Stimulated activated CD4-positive, alpha-beta T cell treated with anti-CD3 and anti-CD28 coated beads, Interleukin-15, amount 100 ng/mL, for 48 hours (primary cell): Measurements from ENCODE around the gene ARID1B.

Source experiments
- DNase-seq, 2 donors: peaks; one replicate each; pipeline ENCODE4 v3.0.0-alpha.2; 2020; ENCODE audit warnings: low read depth in 2 of 2

ARID1B gene

GRCh38 chr6:156879186-156879585 is 102.0 kb downstream of the ARID1B start:
- no peak for DNase-seq

DNA sequence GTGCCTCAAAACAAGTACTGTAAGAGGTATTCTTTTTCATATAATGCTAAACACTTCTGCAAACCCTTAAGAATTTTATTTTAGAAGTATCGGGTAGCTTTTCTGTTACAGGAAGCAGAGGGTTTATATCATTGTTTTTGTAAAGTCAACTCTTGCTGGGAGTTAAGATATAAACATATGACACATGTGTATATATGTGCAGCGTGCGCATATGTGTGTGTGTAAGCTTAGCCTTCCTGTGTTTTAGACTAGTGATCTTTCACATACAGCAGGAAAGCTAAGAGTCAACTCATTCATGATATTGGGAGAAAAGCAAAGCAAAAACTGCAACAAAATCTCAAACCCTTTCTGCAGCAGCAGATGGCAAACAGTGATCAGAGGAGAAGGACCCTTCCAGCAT is 102.4 kb downstream of the ARID1B start:
- DNase-seq: no peak

- DNase-seq: no peak
These were observed 103.7 kb downstream of the ARID1B start for GRCh38 chr6:156880913-156881312.

DNA sequence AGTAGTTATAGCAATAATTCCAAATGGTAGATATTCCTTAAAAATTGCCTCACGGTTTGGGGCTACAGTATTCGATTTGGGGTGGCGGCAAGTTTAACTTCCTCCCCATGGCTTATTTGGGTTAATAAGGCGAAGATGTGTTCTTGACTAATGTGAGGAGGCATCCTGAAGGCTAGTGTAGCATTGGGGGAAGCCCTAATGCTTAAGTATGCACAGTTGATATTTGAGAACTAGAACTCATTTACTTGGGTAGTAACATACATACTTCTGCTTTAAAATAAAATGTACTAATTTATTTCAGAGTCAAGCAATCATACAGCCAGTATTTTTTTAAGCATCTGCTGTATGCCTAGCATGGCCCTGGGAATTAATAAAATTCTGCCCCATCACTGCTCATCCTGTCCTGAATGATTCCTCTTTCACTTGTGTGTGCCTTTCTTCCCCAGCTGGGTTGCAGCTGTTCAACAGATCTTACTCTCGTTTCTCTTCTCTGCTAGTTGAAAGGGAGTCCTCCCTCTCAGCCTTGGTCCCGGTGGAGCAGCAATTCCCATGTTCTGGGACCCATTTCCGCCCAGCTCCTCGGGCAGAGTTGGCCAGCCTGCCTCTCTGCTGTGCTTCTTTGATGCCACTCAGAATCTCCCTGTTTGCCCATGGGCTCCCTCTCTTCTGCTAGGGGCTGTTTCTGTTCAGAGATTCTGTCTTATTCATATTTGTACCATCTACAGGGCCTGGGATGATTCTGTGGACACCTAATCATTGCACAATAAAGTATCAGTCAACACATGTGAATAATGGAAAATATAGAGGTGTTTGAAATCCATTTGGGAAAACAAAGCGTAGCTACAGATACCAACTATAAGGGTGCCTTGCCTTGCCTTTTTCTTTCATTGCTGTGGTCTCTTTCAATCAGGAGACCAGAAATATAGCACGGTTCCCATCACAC is 104.8 kb downstream of the ARID1B start:
- DNase-seq: no peak

DNA sequence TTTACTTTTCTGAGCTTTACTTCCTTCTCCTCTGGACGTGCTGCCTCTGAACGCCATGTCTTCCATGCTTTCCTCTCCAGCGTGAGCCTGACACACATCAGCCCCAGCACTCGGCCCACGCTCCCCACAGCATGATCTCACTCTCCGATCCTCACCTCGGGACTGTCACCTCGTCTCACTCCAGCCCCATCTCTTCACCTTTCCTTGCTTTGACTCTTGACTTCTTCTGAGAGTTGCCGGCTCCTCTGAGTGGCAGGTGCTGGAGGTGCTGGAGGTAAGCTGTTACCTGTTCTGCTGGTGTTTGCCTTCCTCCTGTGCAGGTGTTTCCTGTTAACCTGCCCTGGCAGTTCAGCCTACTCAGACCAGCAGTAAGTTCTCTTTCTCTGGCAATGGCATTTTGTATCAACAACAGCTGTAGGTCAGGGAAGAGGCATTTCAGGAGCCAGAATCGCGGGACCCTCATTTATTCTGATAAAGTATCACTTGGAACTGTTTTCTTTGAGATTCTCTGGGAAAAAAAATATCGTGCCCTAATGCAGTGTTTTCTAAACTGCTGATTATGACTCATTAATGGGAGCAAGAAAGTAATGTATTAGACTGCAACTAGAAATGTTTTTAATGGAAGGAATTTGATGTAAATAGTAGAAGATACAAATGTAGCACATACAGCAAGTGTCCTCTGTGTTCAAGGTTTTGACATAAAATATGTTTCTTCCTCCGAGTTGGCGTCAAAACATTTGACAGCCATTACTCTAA is 106.5 kb downstream of the ARID1B start:
- DNase-seq: no peak

DNA sequence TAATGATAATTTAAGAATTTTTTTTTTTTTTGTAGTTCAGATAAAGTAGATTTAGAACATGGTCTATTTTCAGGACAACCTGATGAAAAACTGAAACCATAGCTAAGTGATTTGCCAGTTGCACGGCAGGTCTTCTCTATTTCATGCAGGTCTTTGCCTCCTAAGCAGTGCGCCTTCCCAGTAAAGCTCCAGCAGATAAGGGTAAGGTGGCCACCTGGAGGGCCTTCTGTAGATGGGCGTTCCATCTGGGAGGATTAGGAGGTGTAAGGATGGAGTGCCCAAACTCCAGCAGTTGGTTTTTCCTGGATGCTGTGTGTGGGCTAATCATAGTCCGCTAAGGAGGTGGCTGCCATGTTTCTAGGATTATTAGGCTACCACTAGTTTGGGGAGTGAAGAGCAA is 107.1 kb downstream of the ARID1B start:
- DNase-seq: no peak

GRCh38 chr6:156885562-156885961 is 108.4 kb downstream of the ARID1B start:
- no peak for DNase-seq

DNA sequence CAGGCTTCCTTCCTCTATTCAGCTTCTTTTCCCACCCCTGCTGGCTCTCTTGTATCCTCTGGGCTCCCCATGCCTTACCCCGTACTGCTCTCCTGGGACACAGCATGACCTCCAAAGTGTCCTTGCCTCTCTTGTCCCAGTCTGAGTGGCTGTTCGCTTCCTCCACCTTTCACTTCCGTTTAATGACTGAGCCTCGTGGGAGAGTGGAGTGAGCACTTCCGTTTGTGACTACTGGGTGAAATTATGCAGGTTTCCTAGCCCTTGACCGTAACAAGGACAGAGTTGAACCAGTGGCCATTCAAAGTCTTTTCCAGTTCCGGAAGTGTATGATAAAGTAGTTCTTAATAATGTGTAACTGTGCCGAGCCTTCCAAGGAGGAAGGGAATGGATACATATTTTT is 109.2 kb downstream of the ARID1B start:
- no peak for DNase-seq

DNA sequence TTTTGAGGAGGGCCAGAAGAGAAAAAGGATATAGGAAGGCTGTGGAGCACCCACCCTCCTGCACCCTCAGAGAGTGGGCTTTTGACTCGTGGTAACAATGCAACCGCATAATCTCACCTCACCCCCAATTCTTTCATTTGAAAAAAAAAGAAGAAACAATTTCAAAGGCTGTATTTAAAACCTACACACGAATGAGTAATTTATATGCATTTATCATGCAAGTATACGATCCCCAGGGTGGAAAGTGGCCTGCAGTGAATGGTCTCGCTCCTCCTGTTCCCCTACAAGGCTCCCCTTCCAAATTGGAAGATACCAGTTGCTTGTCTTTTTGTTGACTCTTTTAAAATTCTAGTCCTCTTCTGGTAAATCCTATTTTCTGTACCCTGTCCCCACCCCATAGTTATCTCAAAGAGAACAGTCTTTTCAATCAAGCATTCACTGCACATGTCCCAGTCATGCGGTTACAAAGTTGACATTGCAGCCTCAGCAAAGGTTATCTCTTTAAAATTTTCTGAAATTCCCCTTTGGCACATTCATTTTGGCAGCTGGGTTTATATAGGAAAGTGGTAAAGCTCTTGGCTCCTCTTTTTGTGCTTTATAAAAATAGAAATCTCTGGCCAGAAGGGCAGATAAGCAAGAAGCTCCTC is 110.6 kb downstream of the ARID1B start:
- DNase-seq: no peak

DNA sequence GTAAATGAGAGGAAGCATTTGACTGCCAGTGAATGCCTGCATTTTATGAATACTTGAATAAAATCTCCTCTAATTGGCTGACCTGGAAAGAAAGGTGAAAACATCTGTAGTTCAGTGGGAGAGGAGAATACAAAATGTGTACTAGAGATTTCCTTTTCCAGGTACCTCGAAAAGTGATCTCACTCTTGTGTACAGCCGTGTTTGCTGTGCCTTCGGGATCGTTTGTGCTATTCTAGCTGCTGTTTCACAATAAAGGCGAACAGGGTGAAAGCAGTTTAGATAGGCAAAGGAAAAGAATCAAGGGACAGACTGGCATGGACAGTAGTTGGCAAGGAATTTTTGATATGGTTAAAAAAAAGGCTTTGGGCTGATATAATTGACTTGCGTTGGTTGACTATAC is 112.3 kb downstream of the ARID1B start:
- no peak for DNase-seq

GRCh38 chr6:156889986-156890385 is 112.8 kb downstream of the ARID1B start:
- no peak for DNase-seq

GRCh38 chr6:156890627-156891314 is 113.6 kb downstream of the ARID1B start:
- DNase-seq: no peak

- no peak for DNase-seq
These were observed 120.8 kb downstream of the ARID1B start for GRCh38 chr6:156897907-156898531.

DNA sequence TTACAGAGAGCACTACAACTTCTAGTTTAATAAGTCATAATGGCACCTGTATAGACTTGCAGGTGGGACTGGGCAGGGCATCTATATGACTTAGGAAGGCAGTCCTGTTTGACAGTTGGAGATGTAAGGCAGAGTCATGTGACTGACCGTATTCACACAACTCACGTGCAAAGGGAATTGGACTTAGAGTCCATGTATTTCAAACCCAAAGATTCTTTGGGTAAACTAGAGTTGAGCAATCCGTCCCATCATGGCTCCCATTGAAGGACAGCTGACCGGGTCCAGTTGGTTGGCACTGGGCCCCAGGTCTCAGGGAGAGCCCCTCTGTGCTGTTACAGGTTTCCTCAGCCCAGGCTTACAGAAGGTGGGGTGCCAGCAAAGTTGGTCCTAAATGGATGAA is 121.9 kb downstream of the ARID1B start:
- no peak for DNase-seq

GRCh38 chr6:156899532-156900135 is 122.5 kb downstream of the ARID1B start:
- no peak for DNase-seq

GRCh38 chr6:156900292-156900691 is 123.1 kb downstream of the ARID1B start:
- DNase-seq: no peak

DNA sequence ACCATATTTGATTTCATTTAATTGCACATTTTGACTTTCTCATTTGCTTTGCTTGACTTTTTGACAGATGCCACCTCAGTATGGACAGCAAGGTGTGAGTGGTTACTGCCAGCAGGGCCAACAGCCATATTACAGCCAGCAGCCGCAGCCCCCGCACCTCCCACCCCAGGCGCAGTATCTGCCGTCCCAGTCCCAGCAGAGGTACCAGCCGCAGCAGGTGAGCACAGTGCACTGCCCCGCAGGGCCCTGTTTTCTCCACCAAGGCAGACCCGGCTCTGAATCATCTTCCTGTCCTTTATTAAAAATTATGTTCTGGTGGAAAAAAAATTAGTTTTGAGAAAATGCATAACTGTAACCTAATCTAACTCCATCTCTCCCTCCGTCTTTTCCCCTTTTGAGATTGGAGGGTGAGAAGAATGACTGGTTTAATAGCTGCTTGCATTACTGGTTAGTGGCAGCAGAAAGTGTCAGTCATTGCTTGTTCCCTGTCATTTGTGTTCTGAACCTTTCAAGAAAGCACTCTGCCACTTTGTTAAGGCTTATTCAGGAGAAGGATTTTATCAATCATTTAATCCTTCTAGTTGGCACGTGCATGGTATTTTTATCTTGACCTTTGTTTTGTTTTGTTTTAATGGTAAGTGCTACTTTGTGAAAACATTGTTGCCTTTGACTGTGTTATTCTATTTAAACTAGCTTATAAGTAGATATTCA is 124.3 kb downstream of the ARID1B start:
- DNase-seq: no peak

- DNase-seq: no peak
These were observed 125.6 kb downstream of the ARID1B start for GRCh38 chr6:156902782-156903181.

DNA sequence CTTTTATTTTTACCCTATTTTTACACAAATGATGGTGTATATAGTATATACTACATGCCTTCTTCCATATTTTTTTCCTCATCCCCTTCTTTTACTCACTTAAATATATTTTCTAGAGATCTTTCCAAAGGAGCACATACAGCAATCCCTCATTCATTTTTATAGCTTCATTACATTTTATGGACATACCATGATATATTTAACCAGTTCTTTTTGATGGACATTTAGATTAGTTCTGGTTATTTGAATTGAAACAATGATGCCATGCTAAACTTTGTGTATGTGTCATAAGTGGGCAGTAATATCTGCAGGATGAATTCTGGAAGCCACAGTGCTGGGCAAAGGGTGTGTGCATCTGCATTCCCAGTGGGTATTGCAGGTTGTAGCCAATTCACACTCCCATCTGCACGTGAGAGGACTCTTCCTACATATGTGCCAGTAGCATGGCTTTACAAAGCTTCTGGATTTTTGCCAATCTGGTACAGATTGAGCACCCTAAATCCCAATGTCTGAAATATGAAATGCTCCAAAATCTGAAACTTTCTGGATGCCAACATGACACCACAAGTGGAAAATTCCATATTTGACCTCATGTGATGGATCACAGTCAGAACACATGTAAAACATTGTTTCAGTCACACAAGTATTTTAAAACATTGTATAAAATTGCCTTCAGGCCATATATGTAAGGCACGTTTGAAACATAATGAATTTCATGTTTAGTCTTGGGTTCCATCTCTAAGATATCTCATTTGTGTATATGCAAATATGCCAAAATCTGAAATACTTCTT is 127.2 kb downstream of the ARID1B start:
- no peak for DNase-seq

DNA sequence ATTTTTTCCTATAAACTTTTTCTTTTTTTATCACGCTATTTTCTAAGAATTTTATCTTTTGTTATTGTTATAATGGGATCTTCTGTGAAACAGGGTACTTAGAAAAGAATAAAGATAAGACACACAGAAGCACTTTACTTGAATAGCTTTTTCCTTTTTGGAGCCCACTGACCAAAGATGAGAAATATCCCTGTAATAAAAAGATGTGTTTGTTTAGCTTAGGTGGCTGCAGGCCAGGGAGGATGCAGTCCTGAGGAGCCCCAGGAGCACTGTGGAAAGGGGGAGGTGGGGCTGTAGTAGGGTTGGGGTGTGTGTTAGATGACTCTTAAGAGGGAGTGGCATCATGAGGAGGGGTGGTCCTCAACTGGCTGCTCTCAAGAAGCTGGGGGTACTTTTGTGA is 128.6 kb downstream of the ARID1B start:
- DNase-seq: no peak
